NCI-H1930 (cell line): ENCODE measurements around the gene SYT7.

Experiments used
- DNase-seq, 2 experiments: peaks; one replicate each; lab custom pipeline; 2025; lab: John Stamatoyannopoulos, UW

SYT7 gene

DNA sequence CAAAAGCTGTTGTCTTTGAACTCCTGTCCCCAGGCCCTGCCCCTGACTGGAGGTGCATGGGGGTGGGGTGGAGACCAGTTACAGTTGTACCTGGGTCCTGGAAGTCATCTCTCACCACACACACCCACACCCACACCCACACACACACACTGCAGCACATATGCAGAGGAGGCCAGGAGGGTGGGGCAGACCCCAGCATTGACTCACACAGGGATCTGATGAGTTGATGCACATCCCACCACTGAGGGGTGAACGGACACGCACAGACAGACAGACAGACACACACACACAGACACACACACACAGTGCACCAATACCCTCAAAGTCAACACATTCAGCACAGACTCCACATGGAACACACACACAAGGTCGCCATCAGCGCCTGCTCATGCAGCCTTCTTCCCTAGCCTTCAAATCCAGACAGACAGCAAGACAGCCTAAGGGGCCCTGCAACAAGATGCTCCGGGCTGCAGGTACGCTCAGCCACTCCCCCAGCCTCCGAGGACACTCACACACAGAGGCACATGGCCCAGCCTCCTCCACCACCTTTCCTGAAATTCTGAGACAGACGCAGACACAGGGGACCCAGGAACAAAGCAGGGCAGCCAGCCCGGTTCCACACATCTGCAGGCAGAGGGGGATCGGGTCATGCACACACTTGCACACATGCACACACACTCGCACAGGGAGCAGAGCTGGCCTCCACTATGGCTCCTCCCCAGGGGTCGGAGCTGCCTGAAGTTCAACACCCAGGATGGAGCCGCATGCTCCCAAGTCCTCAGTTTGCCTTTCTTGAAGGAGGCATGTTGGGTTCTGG is 26.5 kb downstream of the SYT7 start:
- no peak for DNase-seq

DNA sequence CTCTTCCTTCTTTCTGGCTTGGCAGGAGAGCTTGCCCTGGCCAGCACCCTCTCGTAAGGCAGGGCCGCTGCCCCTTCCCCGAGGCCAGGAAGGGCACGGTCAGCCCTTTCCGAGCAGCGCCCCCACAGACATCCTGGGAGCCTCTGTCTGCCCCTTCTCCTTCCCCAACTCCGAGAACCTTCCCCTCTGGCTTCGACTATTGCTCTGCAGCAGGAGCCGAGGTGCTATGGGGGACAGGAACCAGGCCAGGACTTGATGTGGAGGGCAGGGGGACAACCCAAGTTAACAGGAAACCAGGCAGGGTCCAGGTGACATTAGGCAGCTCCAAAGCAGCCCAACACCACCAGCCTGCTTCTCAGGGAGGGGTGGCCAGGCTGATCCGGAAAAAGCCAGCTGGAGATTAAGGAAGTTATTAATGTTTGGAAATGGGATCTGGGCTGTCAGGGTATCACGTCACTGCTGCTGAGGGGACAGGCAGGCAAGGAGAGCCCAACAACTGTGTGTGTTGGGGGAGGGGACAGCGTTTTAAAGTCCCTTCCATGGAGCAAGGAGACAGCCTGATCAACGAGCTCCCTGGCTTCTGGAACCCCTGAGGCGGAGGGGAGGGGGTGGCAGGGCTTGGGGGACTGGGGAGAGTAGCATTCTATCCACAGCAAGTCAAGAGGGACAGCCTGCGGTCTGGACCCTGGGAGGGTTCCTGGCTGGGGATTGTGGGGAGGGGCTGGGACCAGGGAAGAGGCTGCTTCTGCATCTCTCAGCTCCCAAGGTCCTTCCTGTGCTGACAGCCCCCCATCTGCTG is 27.3 kb downstream of the SYT7 start:
- DNase-seq: no peak

DNA sequence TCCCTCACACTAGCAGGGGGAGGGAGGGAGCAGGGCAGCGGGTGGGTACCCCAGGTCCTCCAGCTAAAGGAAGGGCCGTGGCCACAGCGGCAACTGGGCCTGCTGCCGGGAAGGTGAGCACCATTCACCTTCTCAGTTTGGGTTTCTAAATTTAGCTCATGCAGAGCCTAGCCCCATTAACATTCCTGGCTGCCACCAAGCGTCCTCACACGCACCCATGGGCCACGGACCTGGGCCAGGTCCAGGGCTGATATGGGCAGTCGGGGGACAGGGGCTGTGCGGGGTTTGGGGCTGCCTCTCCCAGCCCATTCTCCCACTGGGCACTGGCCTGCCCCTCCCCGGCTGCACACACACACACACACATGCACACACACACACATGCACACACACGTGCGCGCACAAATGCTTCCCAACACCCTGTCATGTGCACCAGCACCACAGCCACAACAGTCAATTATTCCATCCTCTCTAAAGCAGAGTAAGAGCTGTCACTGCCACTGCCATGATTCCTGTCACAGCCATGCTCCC is 28.7 kb downstream of the SYT7 start:
- no peak for DNase-seq

DNA sequence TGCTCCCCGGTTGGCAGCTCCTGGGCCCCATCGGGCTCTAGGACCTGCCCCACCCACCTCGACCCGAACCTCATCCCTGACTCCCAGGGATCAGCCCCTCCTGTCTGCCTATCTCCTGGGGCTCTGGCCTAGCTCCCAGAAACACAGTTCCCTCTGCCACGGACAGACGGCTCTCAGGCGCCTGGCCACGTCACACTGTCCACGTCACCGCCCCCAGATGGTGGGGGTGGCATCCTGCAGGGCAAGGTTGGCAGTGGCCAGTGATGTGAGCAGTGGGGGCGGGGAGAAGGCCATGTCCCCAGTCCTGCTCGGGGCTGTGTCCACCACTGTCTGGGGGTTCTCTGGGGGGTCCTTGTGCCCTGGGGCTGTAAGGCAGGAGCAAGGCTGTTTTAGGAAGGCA is 29.2 kb downstream of the SYT7 start:
- DNase-seq: no peak

DNA sequence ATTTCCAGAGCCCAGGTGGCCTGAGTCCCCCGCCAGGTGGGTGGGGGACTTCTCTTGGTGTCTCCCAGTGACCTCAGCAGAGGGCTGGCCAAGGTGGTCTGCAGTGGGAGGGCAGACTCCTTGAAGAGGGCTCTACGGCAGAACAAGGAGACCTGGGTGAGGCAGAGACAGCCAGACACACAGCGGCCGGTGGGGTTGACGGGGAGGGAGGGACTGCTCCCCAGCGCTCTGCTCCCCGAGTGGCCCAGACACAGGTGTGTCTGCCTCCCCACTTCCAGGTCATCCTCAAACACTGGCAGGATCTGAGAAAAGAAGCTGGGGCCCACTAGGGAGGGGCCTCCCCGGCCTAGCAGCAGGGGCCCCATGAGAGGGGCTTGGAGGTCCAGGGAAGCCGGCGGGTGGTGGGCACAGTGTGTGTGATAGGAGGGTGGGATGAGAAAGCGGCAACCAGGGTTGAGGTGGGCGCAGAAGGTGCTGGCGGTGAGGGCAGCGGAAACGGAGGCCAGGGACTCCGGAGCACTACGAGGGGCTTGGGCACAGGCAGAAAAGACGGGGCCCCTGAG is 30.1 kb downstream of the SYT7 start:
- no peak for DNase-seq

DNA sequence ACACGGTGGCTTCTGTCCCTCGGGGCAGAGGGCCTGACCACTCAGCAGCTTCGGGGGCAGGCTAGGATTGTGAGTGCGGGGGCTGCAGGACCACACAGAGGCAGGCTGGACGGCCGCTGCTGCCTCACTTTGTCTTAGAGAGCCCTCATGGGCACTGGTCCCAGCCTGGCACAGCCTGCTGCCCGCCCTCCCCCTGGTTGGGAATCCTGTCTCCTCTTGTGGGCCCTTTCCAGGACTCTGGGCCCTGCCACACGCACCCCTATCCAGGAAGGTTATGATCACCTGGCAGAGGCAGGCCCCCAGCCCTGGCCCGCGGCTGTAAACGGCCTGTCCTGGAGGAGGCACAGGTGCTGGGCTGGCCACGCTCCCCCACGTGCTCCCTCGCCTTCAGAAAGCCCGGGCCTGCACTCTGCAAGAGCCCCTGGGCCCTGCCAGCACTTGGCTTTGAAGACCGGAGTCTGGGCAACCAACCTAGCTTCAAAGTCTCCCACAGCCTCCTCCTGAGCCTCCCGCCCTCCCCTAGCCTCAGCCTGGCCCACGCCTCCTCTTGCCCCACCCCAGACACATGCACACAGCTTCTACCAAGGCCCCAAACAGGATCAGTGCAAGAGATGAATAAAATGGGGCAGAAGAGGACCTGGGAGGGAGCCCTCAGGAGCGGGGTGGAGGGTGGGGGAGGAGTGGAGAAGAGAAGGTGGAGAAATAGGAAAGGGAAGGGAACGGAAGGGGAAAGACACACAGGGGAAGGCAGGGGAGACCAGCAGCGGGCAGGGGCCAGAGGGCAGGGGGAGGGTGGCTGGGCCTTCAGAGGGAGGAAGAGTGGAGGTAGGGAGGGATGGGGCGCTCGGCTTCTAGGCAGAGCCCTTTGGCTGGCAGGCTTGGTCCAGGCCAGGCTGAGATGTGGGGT is 31.0 kb downstream of the SYT7 start:
- DNase-seq: no peak

DNA sequence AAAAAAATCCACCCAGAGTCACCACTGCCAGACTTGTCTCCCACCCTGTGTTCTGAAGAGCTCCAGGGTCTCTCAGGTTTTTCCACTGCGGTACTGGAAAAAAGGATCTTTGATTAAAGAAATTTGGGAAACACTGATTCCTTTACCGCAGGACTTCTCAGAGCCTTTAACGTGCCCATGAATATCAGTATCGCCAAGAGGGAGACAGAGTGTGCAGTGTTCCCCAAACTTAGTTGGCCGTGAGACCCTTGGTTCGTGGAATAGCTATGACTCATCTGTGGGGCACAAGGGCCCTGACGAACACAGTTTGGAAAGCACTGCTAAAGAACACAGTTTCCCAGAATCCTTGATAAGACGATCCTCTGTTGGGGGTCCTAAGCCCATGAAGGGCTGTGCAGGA is 31.7 kb downstream of the SYT7 start:
- no peak for DNase-seq

DNA sequence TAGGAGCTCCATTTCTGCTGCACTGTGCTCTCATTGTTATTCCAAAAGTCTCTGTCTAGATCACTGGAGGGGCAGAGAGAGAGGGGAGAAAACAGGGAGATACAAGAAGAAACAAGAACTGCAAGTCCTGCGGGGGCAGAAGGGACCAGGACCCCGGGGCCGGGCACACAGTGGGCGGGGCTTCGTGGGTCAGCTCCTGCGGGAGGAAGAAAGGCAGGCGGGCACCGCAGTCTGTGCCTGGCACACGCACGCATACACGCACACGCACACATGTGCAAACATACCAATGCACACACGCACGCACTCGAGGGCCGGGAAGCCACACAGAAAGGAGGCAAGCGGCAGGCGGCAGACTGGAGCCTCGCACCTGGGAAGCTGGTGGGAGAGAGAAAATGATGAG is 33.6 kb downstream of the SYT7 start:
- DNase-seq: no peak

DNA sequence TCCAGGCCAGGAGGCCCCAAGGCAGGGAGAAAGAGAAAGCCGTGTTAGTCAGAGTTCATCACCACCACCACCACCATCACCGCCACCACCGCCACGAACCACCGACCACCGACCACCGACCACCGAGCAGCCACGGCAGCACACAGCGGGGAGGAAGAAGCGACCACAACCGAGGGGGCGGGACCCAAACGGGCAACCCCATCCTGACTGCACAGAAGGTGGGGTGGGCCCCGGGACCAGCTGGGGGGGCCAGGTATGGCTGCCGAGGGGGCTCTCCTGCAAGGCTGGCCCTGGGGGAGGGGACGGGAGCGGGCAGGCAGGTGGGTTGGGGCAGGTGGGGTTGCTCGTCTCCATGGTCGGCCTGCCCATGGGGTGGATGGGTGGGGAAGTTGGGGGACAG is 34.2 kb downstream of the SYT7 start:
- no peak for DNase-seq

DNA sequence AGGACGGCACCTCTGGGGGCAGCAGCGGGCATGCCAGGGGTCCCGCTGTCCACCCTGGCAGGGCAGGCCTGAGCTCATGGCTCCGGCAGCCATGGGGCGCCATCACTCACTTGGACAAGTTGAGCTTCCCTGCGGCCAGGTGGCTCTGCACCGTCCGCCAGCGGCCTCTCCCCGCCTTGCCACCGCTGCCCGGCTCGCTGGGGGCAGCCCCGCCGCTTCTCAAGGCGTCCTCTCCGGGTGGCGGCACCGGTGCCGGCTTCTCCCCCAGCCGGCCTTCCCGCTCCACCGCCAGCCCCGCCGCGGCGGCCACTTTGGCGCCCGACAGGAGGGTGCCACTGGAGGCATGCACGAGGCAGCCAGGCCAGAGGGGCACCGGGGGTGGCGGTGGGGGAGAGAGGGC is 35.0 kb downstream of the SYT7 start:
- no peak for DNase-seq

DNA sequence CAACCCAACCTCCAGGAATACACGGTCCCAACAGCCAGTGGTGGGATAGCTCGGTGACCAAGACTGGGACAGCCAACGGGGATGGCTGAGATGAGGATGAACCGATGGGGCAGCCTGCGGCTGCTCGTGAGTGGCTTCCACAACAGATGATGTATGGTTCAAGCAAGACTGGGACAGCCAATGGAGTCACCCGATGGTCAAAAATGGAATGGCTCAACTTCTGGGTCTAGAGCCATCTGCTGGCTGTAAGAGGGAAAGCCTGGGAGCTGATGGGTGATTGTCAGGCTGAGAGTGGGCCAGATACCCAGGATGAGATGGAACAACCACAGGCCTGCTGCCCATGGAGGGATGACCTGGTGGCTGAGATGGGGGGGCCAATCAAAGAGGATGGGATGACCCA is 35.5 kb downstream of the SYT7 start:
- DNase-seq: no peak

DNA sequence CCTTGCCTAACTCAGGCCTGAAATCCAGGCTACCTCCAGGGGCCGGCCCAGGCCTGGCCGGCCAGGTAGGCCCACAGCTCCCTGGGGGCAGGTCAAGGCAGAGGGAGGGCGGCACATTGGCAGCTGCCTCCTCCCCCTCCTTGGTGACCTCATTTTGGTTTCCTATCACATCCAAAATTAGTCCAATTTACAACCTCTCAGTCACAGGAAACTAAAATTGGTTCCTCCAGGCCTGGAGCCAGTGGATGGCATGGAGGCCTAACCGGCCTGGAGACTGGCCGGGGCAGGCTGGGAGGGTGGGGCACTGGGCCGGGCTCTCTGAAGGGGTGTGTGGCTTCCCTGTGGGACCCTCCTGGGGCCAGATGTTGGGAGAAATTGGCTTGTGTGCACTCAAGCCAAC is 36.4 kb downstream of the SYT7 start:
- no peak for DNase-seq

DNA sequence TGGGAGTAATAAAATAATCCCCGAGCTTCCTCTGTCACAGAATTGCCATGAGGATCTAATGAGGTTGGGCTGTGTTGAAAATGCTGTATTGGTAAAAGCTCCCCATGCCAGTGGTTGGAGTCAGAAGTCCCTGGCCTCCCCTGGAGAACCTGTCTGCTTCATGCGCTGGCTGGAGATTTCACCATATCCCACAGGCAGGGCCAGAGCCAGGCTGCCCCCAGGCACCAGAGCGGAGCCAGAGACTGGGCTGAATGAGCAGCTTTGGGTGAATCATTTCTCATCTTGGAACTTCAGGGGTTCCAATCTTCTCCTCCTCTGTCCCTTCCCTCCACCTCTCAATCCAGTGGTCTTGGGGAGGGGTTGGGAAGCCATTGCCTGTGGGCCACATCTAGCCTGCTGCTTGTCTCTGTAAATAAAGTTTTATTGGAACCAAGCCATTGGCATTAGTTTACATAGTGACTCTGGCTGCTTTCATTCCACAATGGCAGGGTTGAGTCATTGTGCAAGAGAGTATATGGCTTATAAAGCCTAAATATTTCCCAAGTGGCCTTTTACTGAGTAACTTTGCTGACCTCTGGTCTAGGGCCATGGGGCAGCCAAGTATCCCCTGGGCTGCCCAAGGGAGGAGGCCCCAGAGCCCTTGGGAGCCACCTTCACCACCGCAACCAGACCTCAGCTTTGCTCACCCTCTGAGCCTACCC is 37.1 kb downstream of the SYT7 start:
- DNase-seq: no peak

DNA sequence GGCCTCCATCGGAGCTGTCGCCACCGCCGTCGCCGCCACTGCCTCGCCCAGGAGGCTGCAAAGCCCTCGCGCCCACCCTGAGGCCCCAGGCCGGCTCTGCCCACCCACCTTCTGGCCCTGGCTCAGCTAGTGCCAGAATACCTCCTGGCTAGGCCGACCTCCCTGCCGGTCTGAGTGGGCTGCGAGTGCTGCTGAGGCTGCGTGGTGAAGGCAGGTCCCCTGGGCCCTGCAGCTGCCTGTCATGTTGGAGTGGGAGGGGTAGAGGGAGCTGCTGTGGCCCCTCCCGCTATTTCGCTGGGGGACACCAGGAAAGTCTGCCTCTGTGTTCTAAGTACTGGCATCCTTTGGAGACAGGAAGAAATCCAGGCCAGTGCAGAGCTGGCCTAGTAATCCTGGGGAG is 38.2 kb downstream of the SYT7 start:
- no peak for DNase-seq

DNA sequence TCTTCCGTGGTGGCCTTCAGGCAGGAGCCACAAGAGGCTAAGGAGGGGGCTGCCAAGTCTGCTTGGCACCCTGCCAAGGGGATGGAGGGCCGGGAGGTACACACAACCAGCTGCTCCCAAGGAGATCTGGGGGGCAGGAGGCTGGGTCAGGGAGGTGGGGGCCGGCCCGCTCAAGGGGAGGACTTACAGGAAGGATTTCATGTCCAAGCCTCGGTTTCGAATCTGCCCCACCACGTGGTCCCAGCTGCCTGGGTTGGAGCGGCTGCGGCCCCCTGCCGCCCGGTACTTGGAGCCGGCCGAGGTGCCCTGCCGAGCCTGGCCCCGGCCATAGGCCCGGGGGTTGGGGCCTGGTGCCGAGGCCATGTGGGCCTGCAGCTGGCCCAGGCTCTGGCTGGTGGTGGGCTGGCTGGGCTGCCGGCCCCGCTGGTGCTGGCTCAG is 38.8 kb downstream of the SYT7 start:
- no peak for DNase-seq

DNA sequence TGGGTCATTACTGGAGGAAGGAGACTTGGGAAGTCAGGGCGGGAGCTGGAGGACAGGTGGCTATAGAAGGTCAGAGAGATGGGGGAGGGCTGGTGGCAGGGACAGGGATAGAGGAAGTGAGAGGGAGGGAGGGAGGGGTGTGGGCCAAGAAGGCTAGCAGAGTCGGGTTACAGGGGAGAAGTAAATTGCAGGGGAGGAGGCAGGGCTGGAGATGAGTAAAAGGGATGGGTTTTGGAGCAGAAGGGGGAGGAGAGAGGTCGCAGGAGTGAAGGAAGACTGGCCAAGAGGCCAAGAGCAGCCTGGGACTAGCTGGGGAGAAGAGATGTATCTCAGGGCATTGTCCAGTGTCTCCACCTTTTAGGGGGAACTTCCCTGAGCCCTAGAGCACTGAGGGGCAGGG is 39.3 kb downstream of the SYT7 start:
- DNase-seq: no peak

DNA sequence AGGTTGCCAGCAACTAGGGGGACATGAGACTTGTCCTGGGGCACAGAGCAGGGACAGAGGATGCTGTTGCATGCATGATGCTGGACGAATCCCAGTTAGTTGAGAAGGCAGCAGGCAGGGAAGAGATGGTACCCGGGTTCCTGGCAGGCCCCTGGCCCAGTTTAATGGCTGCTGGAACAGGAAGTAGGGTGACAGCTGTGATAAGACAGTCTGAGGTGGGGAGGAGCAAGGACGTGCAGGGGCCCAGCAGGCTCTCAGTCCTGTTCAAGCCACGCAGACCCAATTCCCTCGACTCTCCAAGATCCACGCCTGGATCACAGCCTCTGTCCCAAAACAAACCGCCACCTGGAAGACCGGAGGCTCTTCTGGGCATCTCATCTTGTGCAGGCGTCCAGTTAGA is 40.3 kb downstream of the SYT7 start:
- DNase-seq: no peak

DNA sequence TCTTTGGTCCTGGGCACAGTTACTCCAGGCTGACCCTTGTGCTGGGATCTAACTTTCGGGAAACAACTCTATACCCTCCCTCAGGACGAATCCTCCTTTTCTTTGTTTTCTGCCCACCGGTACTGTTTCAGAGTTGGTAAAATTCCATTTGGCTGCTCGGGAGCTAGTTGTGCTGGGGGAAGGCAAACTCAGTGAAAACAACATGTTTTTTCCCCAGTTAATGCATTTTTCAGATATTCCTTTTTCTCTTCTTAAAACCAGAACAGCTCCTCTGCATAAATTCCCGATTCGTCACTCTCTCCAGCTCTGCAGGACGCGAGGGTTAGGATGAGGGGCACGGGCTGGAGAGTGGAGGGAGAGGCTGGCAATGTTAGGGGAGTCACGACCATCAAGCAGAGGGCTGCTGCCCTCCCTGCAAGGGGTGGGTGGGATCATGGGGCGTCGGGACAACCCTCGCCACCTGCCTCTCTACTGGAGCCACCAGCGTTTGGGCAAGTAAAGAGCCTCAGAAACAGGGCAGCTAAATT is 41.0 kb downstream of the SYT7 start:
- no peak for DNase-seq

DNA sequence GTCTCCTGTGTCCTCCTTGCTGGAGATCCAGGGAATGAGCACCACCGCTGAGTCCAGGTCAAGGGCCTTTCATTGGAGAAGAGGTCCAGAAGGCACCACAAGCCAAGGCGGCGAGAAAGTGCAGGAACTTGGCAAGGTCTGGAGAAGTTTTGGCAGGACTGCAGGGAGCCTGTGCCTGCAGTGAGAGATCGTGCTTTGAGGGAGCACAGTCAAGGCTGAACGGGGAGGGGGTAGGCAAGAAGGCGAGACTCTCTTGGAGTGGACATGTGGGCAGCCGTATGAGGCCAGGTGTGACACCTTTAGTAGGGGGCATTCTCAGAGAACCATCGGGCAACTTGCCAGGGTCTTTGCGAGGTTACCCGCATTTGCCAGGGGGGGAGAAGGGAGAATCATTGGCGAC is 41.9 kb downstream of the SYT7 start:
- DNase-seq: no peak

DNA sequence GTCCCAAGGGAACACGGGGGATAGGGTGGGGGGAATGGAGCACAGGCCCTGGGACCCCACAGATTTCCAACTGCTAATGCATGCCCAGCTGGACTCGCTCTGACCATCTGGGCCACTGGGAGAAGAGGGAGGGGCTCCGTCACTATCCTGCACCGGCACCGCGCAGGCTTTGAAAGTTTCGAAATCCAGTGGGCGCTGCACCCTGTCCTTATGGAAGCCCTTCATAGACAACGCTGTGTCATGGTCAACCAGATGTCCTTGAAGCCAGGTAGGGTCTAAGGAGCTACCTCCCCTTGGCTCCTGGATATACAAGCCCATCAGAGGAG is 42.3 kb downstream of the SYT7 start:
- no peak for DNase-seq

DNA sequence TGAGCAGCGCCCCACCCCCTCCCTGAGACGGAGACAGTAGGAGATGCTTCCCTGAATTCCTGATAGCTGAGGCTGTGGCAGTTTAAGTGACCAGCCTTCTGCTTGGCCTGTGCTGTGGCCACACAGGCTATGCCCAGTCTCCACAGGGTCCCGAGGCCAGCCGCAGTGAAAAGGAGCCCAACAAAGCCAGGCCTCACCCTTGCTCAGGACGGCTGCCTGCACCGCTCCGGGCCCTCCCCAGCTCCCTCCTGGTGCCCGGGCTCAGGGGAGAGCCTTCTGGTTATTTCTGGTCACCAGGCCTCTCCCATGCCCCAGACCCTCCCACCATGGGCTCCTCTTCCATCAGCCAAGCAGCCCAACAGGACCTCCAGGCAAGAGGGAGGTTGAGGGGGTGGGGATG is 43.5 kb downstream of the SYT7 start:
- no peak for DNase-seq
